ENCODE results near the gene ARHGEF38. TPM values are rescaled to one million over a fixed set of nuclear protein-coding genes. Genes with fewer than 3 reads are reported as not detected.

Gene ARHGEF38
- polyA plus RNA-seq, 3 donors: not detected

- Histone ChIP-seq H3K27ac (ENCODE audit: low read depth in 1 of 2, low read length in 2 of 2) (no peak overlapping the region), H3K4me3 (replicated peaks in 1 of 3; ENCODE audit: low read depth in 2 of 3, low read length in 3 of 3) (no peak overlapping the region), H3K79me2 (ENCODE audit: insufficient read depth, low read length) (no peaks in the 10 kb centered on the region), H2AFZ (ENCODE audit: insufficient read depth, low read depth, low read length, poor library complexity, severe bottlenecking) (no peak overlapping the region), H3K36me3 (replicated peaks in 1 of 2; ENCODE audit: control insufficient read depth in 1 of 2, insufficient read depth in 2 of 2, low read length in 2 of 2) (no peaks in the 10 kb centered on the region), H4K20me1 (ENCODE audit: insufficient read depth, low read length) (no peaks in the 10 kb centered on the region), H3K9ac (ENCODE audit: insufficient read depth, low read length, poor library complexity, severe bottlenecking) (no peak overlapping the region), H3K27me3 (ENCODE audit: control insufficient read depth in 2 of 2, insufficient read depth in 2 of 2, low read length in 2 of 2) (no peaks in the 10 kb centered on the region), H3K4me2 (replicated peaks; ENCODE audit: extremely low read depth, low read length, poor library complexity, severe bottlenecking) (no peak overlapping the region), H3K4me1 (ENCODE audit: control insufficient read depth in 1 of 2, insufficient read depth in 2 of 2, low read length in 2 of 2) (no peaks in the 10 kb centered on the region), H3K9me3 (replicated peaks in 1 of 2; ENCODE audit: control insufficient read depth in 1 of 2, insufficient read depth in 1 of 2, low read length in 2 of 2) (no peaks in the 10 kb centered on the region)
- no CpG with 5 or more reads among the region's 2 CpGs for WGBS (ENCODE audit: insufficient coverage)
- intact Hi-C loops (cut with micrococcal nuclease): no loop called here
- no peaks in the 10 kb centered on the region for H3K27me3 Mint-ChIP-seq (ENCODE audit: low read depth in 3 of 3)
- no peak overlapping the region for H3K4me3 Mint-ChIP-seq
- H3K4me1 Mint-ChIP-seq: no peaks in the 10 kb centered on the region
- H3K9me3 Mint-ChIP-seq: peaks cover 0 to 13% (median 2%) of the 10 kb centered on the region in 7 donors
- no peak for DNase-seq
- H3K36me3 Mint-ChIP-seq: no peaks in the 10 kb centered on the region
- H3K27ac Mint-ChIP-seq: no peak overlapping the region
- TF ChIP-seq, protein P1, sequence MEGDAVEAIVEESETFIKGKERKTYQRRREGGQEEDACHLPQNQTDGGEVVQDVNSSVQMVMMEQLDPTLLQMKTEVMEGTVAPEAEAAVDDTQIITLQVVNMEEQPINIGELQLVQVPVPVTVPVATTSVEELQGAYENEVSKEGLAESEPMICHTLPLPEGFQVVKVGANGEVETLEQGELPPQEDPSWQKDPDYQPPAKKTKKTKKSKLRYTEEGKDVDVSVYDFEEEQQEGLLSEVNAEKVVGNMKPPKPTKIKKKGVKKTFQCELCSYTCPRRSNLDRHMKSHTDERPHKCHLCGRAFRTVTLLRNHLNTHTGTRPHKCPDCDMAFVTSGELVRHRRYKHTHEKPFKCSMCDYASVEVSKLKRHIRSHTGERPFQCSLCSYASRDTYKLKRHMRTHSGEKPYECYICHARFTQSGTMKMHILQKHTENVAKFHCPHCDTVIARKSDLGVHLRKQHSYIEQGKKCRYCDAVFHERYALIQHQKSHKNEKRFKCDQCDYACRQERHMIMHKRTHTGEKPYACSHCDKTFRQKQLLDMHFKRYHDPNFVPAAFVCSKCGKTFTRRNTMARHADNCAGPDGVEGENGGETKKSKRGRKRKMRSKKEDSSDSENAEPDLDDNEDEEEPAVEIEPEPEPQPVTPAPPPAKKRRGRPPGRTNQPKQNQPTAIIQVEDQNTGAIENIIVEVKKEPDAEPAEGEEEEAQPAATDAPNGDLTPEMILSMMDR (IDR thresholded peaks at IDR 0.05): no peak
Measured at GRCh38 chr4:105569866-105570236, 17.4 kb downstream of the ARHGEF38 start.

- no peaks in the 10 kb centered on the region for H3K79me2 ChIP-seq (ENCODE audit: insufficient read depth, low read length)
- H3K4me1 ChIP-seq (ENCODE audit: control insufficient read depth in 1 of 2, insufficient read depth in 2 of 2, low read length in 2 of 2): no peaks in the 10 kb centered on the region
- DNase-seq: no peak
- H3K27me3 ChIP-seq (ENCODE audit: control insufficient read depth in 2 of 2, insufficient read depth in 2 of 2, low read length in 2 of 2): no peaks in the 10 kb centered on the region
- H2AFZ ChIP-seq (ENCODE audit: insufficient read depth, low read depth, low read length, poor library complexity, severe bottlenecking): no peak overlapping the region
- H3K4me3 ChIP-seq (replicated peaks in 1 of 3; ENCODE audit: low read depth in 2 of 3, low read length in 3 of 3): no peak overlapping the region
- Mint-ChIP-seq H3K4me3 (no peak overlapping the region), H3K9me3 (peaks cover 0 to 10% (median 7%) of the 10 kb centered on the region in 7 donors), H3K36me3 (no peaks in the 10 kb centered on the region), H3K27ac (no peak overlapping the region), H3K4me1 (no peaks in the 10 kb centered on the region), H3K27me3 (ENCODE audit: low read depth in 3 of 3) (no peaks in the 10 kb centered on the region)
- no peak overlapping the region for H3K4me2 ChIP-seq (replicated peaks; ENCODE audit: extremely low read depth, low read length, poor library complexity, severe bottlenecking)
- H4K20me1 ChIP-seq (ENCODE audit: insufficient read depth, low read length): no peaks in the 10 kb centered on the region
- intact Hi-C loops (cut with micrococcal nuclease): no loop called here
- no peak overlapping the region for H3K27ac ChIP-seq (ENCODE audit: low read depth in 1 of 2, low read length in 2 of 2)
- TF ChIP-seq, protein P1 (IDR thresholded peaks at IDR 0.05): no peak
- no peaks in the 10 kb centered on the region for H3K9me3 ChIP-seq (replicated peaks in 1 of 2; ENCODE audit: control insufficient read depth in 1 of 2, insufficient read depth in 1 of 2, low read length in 2 of 2)
- H3K36me3 ChIP-seq (replicated peaks in 1 of 2; ENCODE audit: control insufficient read depth in 1 of 2, insufficient read depth in 2 of 2, low read length in 2 of 2): no peaks in the 10 kb centered on the region
- no peak overlapping the region for H3K9ac ChIP-seq (ENCODE audit: insufficient read depth, low read length, poor library complexity, severe bottlenecking)
- WGBS (ENCODE audit: insufficient coverage): 100% methylated on average over 3 of the region's 3 CpGs
Measured at GRCh38 chr4:105572296-105572695, 19.9 kb downstream of the ARHGEF38 start.

Data from CD14-positive monocyte (primary cell).